NCI-H2081 (cell line): ENCODE results near the gene AVP.

Source experiments
- DNase-seq, 2 experiments: peaks; one replicate each; lab custom pipeline; 2025; lab: John Stamatoyannopoulos, UW

Gene AVP

GRCh38 chr20:3109350-3110302 is 25.1 kb upstream of the AVP start:
- DNase-seq, result no peak

- DNase-seq, result no peak
Measured at GRCh38 chr20:3107464-3108025, 23.0 kb upstream of the AVP start.

GRCh38 chr20:3106658-3107463 is 22.3 kb upstream of the AVP start:
- peak; percentile 81 to 91 for DNase-seq

GRCh38 chr20:3106185-3106584 is 21.7 kb upstream of the AVP start:
- DNase-seq, result no peak

GRCh38 chr20:3105256-3106137 is 21.0 kb upstream of the AVP start:
- DNase-seq, result peak in 1 of 2 experiments; percentile 49

- DNase-seq, result no peak
Measured at GRCh38 chr20:3103369-3104032, 19.0 kb upstream of the AVP start.

- peak in 1 of 2 experiments; percentile 30 for DNase-seq
Measured at GRCh38 chr20:3102575-3103368, 18.2 kb upstream of the AVP start.

GRCh38 chr20:3101737-3102574 is 17.4 kb upstream of the AVP start:
- no peak for DNase-seq

GRCh38 chr20:3101251-3101650 is 16.7 kb upstream of the AVP start:
- DNase-seq, result no peak

- DNase-seq, result no peak
Measured at GRCh38 chr20:3100480-3100879, 16.0 kb upstream of the AVP start.

- DNase-seq, result no peak
Measured at GRCh38 chr20:3094848-3095629, 10.5 kb upstream of the AVP start.

GRCh38 chr20:3093861-3094361 is 9.4 kb upstream of the AVP start:
- DNase-seq, result no peak

- no peak for DNase-seq
Measured at GRCh38 chr20:3092611-3093379, 8.3 kb upstream of the AVP start.

GRCh38 chr20:3090565-3090964 is 6.0 kb upstream of the AVP start:
- no peak for DNase-seq

GRCh38 chr20:3088031-3088430 is 3.5 kb upstream of the AVP start:
- DNase-seq, result no peak

- DNase-seq, result no peak
Measured at GRCh38 chr20:3085571-3086072, 1.1 kb upstream of the AVP start.

GRCh38 chr20:3084986-3085360 is 449 bp upstream of the AVP start:
- no peak for DNase-seq
